Upper lobe of right lung (tissue), 1 donor: ENCODE measurements around the gene MAGI2. TPM values are rescaled to one million over a fixed set of nuclear protein-coding genes. Genes with fewer than 3 reads are reported as not detected.

Source experiments
- ATAC-seq: fragments of 200-7000 bp; cut with Tn5 transposase; one replicate; pipeline ENCODE4 v1.9.1; 2020; ENCODE audit warnings: mild to moderate bottlenecking, moderate library complexity
- DNase-seq: peaks from one replicate; pipeline ENCODE4 v3.0.0-alpha.2; 2020
- H3K27ac ChIP-seq: fragments of 200-600 bp; one replicate; pipeline ENCODE4 v1.8.0; 2022
- H3K27me3 ChIP-seq: fragments of 200-600 bp; one replicate; pipeline ENCODE4 v1.8.0; 2022; ENCODE audit warnings: mild to moderate bottlenecking
- H3K36me3 ChIP-seq: fragments of 200-600 bp; one replicate; pipeline ENCODE4 v1.8.0; 2022
- H3K4me1 ChIP-seq: fragments of 200-600 bp; one replicate; pipeline ENCODE4 v1.8.0; 2022
- H3K4me3 ChIP-seq: fragments of 200-600 bp; one replicate; pipeline ENCODE4 v1.8.0; 2022; ENCODE audit warnings: mild to moderate bottlenecking
- H3K9me3 ChIP-seq: fragments of 200-600 bp; one replicate; pipeline ENCODE4 v1.8.0; 2022
- intact Hi-C: fragments of 100-400 bp; cut with DNase I; formaldehyde crosslinking; loops from one replicate; pipeline ENCODE4 v1.11.0; 2022
- total RNA-seq: library from RNA; stranded (reverse); fragmentation: NEBNext Ultra II Directional; extraction: Animal tissue kit (Norgen Biotek cat#: 25700); gene quantifications from one replicate; pipeline ENCODE4 v1.2.1, GENCODE V29; 2021
- TF ChIP-seq, protein P1 (sequence below): fragments of 200-600 bp; IDR thresholded peaks from one replicate; pipeline ENCODE4 v1.8.0; 2022; ENCODE audit warnings: antibody characterized with exemption
- donor health status: DM: no; HTN: yes; CAD: no; lungs with severe emphysema.

Gene MAGI2
- total RNA-seq, 1 donor from 2014 or later = 12.8 TPM

DNA sequence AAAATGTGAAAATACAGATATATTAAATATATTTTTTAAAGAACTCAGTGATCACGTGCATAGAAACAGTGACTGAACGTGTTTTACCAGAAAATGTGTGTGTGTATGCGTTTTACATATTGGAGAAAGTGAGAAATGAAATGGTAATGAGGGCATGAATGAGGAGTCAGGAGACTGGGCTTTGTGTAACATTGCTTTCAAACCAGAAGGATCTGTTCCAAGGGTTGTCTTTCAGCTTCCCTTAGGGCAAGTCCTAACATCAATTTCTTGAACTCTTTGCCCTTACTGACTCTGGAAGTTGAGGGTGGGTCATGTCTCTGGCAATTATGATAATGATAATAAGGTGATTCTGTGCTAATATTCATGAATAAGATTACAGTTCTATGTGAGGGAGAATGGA lies 1097.6 kb downstream of the MAGI2 start:
- Histone ChIP-seq H3K27me3 (no peaks in the 10 kb centered on the region), H3K27ac (no peak overlapping the region), H3K4me3 (no peak overlapping the region), H3K4me1 (no peaks in the 10 kb centered on the region), H3K36me3 (no peaks in the 10 kb centered on the region), H3K9me3 (no peaks in the 10 kb centered on the region)
- TF ChIP-seq, protein P1, sequence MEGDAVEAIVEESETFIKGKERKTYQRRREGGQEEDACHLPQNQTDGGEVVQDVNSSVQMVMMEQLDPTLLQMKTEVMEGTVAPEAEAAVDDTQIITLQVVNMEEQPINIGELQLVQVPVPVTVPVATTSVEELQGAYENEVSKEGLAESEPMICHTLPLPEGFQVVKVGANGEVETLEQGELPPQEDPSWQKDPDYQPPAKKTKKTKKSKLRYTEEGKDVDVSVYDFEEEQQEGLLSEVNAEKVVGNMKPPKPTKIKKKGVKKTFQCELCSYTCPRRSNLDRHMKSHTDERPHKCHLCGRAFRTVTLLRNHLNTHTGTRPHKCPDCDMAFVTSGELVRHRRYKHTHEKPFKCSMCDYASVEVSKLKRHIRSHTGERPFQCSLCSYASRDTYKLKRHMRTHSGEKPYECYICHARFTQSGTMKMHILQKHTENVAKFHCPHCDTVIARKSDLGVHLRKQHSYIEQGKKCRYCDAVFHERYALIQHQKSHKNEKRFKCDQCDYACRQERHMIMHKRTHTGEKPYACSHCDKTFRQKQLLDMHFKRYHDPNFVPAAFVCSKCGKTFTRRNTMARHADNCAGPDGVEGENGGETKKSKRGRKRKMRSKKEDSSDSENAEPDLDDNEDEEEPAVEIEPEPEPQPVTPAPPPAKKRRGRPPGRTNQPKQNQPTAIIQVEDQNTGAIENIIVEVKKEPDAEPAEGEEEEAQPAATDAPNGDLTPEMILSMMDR = no peak
- intact Hi-C loops = no loop called here
- DNase-seq (no peak), ATAC-seq (no peak)

DNA sequence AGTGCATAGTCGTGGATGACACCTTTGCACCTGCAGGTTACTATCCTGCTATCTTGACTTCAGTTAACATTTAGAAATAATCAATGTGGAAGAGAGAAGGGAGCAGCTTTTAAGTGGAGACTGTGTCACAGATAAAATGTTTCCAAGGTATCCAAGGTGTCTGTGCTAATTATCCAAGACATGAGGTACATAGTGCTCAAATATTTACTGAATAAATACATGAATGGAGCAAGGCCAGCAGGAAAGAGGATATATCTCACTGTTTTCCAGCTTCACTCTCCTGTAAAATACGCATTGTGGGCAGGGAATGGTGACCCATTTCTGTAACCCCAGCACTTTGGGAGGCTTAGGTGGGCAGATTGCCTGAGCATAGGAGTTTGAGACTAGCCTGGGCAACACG lies 1102.5 kb downstream of the MAGI2 start:
- ATAC-seq (no peak), DNase-seq (no peak)
- TF ChIP-seq, protein P1 = no peak
- no peaks in the 10 kb centered on the region for H3K27me3 ChIP-seq
- no peaks in the 10 kb centered on the region for H3K36me3 ChIP-seq
- no peaks in the 10 kb centered on the region for H3K9me3 ChIP-seq
- intact Hi-C loops = no loop called here
- no peak overlapping the region for H3K4me3 ChIP-seq
- H3K27ac ChIP-seq = no peak overlapping the region
- no peaks in the 10 kb centered on the region for H3K4me1 ChIP-seq

DNA sequence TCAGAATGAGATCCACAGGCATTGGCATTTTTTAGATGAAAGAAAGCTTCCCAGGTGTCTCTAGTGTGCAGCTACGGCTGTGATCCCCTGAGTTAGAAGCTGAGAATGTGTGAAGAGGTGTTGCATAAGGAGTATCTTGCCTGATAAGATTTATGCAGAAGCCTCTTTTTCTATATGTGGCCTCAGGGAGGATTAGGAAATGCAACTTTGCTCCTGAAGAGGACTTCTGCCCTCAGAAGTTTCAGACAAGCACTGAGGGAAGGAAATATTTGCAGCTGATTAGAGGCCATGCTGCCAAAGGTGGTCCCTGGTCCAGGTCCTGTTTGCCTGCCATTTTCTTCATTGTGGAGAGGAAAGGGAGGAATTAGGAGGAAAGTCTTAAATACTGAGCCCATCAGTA lies 1103.1 kb downstream of the MAGI2 start:
- no peak overlapping the region for H3K27ac ChIP-seq
- H3K9me3 ChIP-seq = no peaks in the 10 kb centered on the region
- ATAC-seq (no peak), DNase-seq (no peak)
- TF ChIP-seq, protein P1 = no peak
- H3K36me3 ChIP-seq = no peaks in the 10 kb centered on the region
- H3K4me3 ChIP-seq = no peak overlapping the region
- H3K4me1 ChIP-seq = no peaks in the 10 kb centered on the region
- H3K27me3 ChIP-seq = no peaks in the 10 kb centered on the region
- intact Hi-C loops = no loop called here

DNA sequence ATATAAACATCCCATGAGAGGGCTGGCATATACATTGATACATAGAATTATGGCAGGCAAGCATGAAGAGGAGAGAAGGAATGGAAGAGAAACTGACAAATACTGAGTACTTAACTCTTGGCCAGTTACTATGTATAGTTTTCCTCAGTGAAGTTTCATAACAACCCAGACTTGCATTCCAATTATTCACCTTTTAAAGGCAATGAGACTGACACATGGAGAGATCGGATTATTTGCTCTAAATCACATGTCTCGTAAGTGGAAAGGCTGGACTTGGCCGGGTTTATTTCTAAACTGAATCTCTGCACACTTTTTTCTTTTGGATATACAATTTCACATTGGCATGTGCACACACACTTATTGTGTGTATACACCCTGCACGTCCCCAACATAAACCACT lies 1106.6 kb downstream of the MAGI2 start:
- DNase-seq (no peak), ATAC-seq (peak; percentile 53)
- H3K27me3 ChIP-seq = no peaks in the 10 kb centered on the region
- TF ChIP-seq, protein P1 = no peak
- H3K4me1 ChIP-seq = no peaks in the 10 kb centered on the region
- no peaks in the 10 kb centered on the region for H3K9me3 ChIP-seq
- peak overlapping the region; percentile 40 for H3K27ac ChIP-seq
- peak overlapping the region; percentile 18 for H3K4me3 ChIP-seq
- intact Hi-C loops = no loop called here
- no peaks in the 10 kb centered on the region for H3K36me3 ChIP-seq

DNA sequence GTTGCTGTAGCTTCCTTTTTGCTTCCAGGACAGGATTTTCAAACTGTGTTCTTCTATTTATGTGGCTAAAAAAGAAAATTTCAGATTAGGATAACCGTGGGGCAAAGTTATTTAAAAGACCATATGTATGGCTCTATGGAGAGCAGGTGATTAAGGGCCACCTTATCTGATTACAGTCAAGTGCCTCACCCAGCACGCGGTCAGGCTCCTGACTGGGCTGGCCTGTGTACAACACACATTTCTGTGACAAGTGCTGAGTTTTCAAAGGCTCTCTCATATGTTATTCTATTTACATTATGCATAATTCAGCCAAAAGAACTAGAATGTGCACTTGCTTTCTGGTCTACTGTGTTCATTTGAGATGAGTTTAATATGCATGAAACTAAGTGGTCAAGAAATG lies 1107.5 kb downstream of the MAGI2 start:
- peak; percentile 71 for DNase-seq
- Histone ChIP-seq H3K4me3 (no peak overlapping the region), H3K27ac (no peak overlapping the region), H3K9me3 (no peaks in the 10 kb centered on the region), H3K36me3 (no peaks in the 10 kb centered on the region), H3K4me1 (no peaks in the 10 kb centered on the region), H3K27me3 (no peaks in the 10 kb centered on the region)
- TF ChIP-seq, protein P1 = no peak
- ATAC-seq = peak; percentile 89
- intact Hi-C loops = no loop called here

DNA sequence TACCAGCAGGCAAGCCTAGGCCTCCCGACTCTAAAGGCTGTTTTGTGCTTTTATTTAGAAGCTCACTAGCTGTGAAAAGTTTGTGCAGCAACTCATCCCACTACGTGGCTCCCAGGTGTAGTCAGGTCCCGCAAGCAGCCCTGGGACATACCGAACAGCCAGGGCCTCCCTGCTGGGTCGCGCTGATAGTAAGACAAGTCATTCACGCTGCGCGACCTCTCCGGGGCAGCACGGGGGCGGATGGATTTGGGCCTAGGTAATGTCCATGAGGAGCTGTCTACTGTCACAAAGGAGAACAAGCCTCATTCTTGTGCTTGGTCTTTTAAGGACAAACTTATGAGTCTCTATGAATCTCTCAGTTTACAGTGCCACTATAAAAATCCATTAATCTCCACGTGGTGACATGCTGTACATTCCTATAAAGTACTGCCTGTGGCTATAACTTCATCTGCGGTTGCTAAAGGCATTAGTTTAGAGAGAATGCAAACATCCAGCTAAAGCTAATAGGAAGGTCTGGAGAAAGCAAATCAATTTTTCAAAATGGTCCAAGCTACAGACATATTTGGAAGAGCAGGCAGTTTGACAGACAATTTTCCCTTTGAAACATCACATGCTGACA lies 1108.1 kb downstream of the MAGI2 start:
- ATAC-seq (peak; percentile 36), DNase-seq (no peak)
- TF ChIP-seq, protein P1 = no peak

More for the DNA sequence above, 1108.1 kb downstream of the MAGI2 start:
- H3K27me3 ChIP-seq = no peaks in the 10 kb centered on the region
- intact Hi-C loops = no loop called here
- no peak overlapping the region for H3K4me3 ChIP-seq
- H3K36me3 ChIP-seq = no peaks in the 10 kb centered on the region
- H3K27ac ChIP-seq = no peak overlapping the region
- H3K9me3 ChIP-seq = no peaks in the 10 kb centered on the region
- H3K4me1 ChIP-seq = no peaks in the 10 kb centered on the region
